LNCaP clone FGC (cell line): ENCODE results near the gene PLCD1.
"Not testable (repeated sequence)": the region's sequence is repeated elsewhere in the genome, so short reads cannot be mapped to it uniquely, and the experiment has no call there.

Experiments used
- DNase-seq: peaks from one replicate; pipeline ENCODE4 v3.0.0-alpha.2; 2011; ENCODE audit warnings: low read depth
- H3K4me3 ChIP-seq: 2 replicates; pipeline ENCODE4 v1.5.1; 2011; ENCODE audit warnings: mild to moderate bottlenecking, low read depth, low read length, control low read depth
- CTCF ChIP-seq: IDR thresholded peaks from 2 replicates; pipeline ENCODE4 v1.5.1; 2012; ENCODE audit warnings: mild to moderate bottlenecking; ENCODE audit not compliant: control insufficient read depth, insufficient read depth; ENCODE audit errors: extremely low read depth

PLCD1 gene

GRCh38 chr3:38043486-38043885, 14.0 kb upstream of the PLCD1 start:
- TF ChIP-seq CTCF: no peak
- H3K4me3 ChIP-seq: no peak overlapping the region
- DNase-seq: no peak

GRCh38 chr3:38040401-38040800, 11.0 kb upstream of the PLCD1 start:
- H3K4me3 ChIP-seq: no peak overlapping the region
- no peak for TF ChIP-seq CTCF
- no peak for DNase-seq

GRCh38 chr3:38039899-38040261, 10.4 kb upstream of the PLCD1 start:
- no peak for TF ChIP-seq CTCF
- H3K4me3 ChIP-seq: no peak overlapping the region

GRCh38 chr3:38039101-38039898, 9.9 kb upstream of the PLCD1 start, which contains the start of gene DLEC1:
Gene DLEC1, plus strand, starts transcription at chr3:38039208. Its CDS starts 18 bp downstream, at chr3:38039226.
- no peak for TF ChIP-seq CTCF
- H3K4me3 ChIP-seq: no peak within 1 kb of the TSS
- no peak for DNase-seq

More at GRCh38 chr3:38039899-38040261, 10.4 kb upstream of the PLCD1 start:
- no peak for DNase-seq

- TF ChIP-seq CTCF: no peak
- H3K4me3 ChIP-seq: no peak overlapping the region
- no peak for DNase-seq
Observed at GRCh38 chr3:38038447-38038911, 9.0 kb upstream of the PLCD1 start.

- DNase-seq: no peak
- H3K4me3 ChIP-seq: no peak overlapping the region
- no peak for TF ChIP-seq CTCF
Observed at GRCh38 chr3:38036906-38037305, 7.5 kb upstream of the PLCD1 start.

GRCh38 chr3:38036286-38036685, 6.8 kb upstream of the PLCD1 start:
- no peak for DNase-seq
- no peak overlapping the region for H3K4me3 ChIP-seq
- no peak for TF ChIP-seq CTCF

GRCh38 chr3:38034335-38034734, 4.9 kb upstream of the PLCD1 start:
- H3K4me3 ChIP-seq, DNase-seq: not testable (repeated sequence)

- H3K4me3 ChIP-seq, DNase-seq: not testable (repeated sequence)
Observed at GRCh38 chr3:38033586-38033985, 4.1 kb upstream of the PLCD1 start.
